Esophagus (tissue), 2 donors: ENCODE results near the gene FRMD1. TPM values are rescaled to one million over a fixed set of nuclear protein-coding genes. Genes with fewer than 3 reads are reported as not detected.
"Not testable (repeated sequence)": the region's sequence is repeated elsewhere in the genome, so short reads cannot be mapped to it uniquely, and the experiment has no call there.

Experiments used
- H3K27ac ChIP-seq, 2 donors: one replicate each; pipeline ENCODE4 v1.5.1; 2013; ENCODE audit warnings: low read depth in 2 of 2, mild to moderate bottlenecking in 2 of 2, inconsistent platforms in 1 of 2, low read length in 1 of 2, moderate library complexity in 1 of 2
- H3K27me3 ChIP-seq, 2 donors: one replicate each; pipeline ENCODE4 v1.6.1; 2013; ENCODE audit warnings: low read length in 2 of 2, control low read depth in 1 of 2, mild to moderate bottlenecking in 1 of 2; ENCODE audit not compliant: insufficient read depth in 2 of 2, control insufficient read depth in 1 of 2
- H3K36me3 ChIP-seq, 2 donors: one replicate each; pipeline ENCODE4 v1.6.1; 2013; ENCODE audit warnings: low read length in 1 of 2; ENCODE audit not compliant: control insufficient read depth in 2 of 2, insufficient read depth in 2 of 2
- H3K4me1 ChIP-seq, 2 donors: one replicate each; pipeline ENCODE4 v1.6.1; 2013; ENCODE audit warnings: low read length in 1 of 2; ENCODE audit not compliant: control insufficient read depth in 2 of 2, insufficient read depth in 2 of 2
- H3K4me3 ChIP-seq, 2 donors: one replicate each; pipeline ENCODE4 v1.5.1; 2013; ENCODE audit warnings: low read length in 2 of 2, mild to moderate bottlenecking in 2 of 2, low read depth in 1 of 2, moderate library complexity in 1 of 2
- H3K9me3 ChIP-seq, 2 donors: one replicate each; pipeline ENCODE4 v1.6.1; 2013; ENCODE audit warnings: mild to moderate bottlenecking in 2 of 2, low read depth in 1 of 2, low read length in 1 of 2, moderate library complexity in 1 of 2; ENCODE audit not compliant: control insufficient read depth in 2 of 2, insufficient read depth in 1 of 2
- WGBS, 2 donors: extraction: QIAGEN DNeasy Blood & Tissue Kit; methylation state at CpG; one replicate each; pipeline ENCODE4 v1.1.7; 2013; 5-methylcytosine and 5-hydroxymethylcytosine counted together
- polyA plus RNA-seq, 2 donors: library from polyadenylated mRNA; stranded (reverse); fragments of 200-250 nt; gene quantifications; one replicate each; pipeline ENCODE4 v1.2.3, GENCODE V29; 2013
- donor health status: healthy with polysubstance abuse.
- donor health status: Bipolar disorder and iron deficiency.

Gene FRMD1
- polyA plus RNA-seq, 2 donors: 0.02 TPM

- no peak overlapping the region for H3K27ac ChIP-seq
- 86% methylated on average over 26 of the region's 26 CpGs for WGBS, 2 donors
Measured at GRCh38 chr6:168081858-168082546, 3.0 kb upstream of the FRMD1 start.

GRCh38 chr6:168080393-168081077 lies 1.5 kb upstream of the FRMD1 start:
- Histone ChIP-seq H3K4me3 (no peak overlapping the region), H3K9me3 (no peaks in the 10 kb centered on the region), H3K4me1 (no peaks in the 10 kb centered on the region), H3K27ac (no peak overlapping the region), H3K36me3 (no peaks in the 10 kb centered on the region), H3K27me3 (no peaks in the 10 kb centered on the region)
- WGBS, 2 donors: 87% methylated on average over 24 of the region's 24 CpGs

More at GRCh38 chr6:168081858-168082546, 3.0 kb upstream of the FRMD1 start:
- Histone ChIP-seq H3K27me3 (no peaks in the 10 kb centered on the region), H3K4me3 (no peak overlapping the region), H3K4me1 (no peaks in the 10 kb centered on the region), H3K9me3 (peaks cover 0 to 3% of the 10 kb centered on the region in 2 donors), H3K36me3 (no peaks in the 10 kb centered on the region)

- WGBS, 2 donors: 67 to 69% methylated on average over 20 to 21 of the region's 21 CpGs
- H3K36me3 ChIP-seq: no peaks in the 10 kb centered on the region
- no peak overlapping the region for H3K27ac ChIP-seq
- H3K27me3 ChIP-seq: no peaks in the 10 kb centered on the region
- no peaks in the 10 kb centered on the region for H3K4me1 ChIP-seq
- H3K4me3 ChIP-seq: no peak overlapping the region
- H3K9me3 ChIP-seq: peaks cover 0 to 2% of the 10 kb centered on the region in 2 donors
Measured at GRCh38 chr6:168078175-168078942, 653 bp downstream of the FRMD1 start.

GRCh38 chr6:168077401-168077800 lies 1.6 kb downstream of the FRMD1 start:
- H3K27ac ChIP-seq, H3K27me3 ChIP-seq: not testable (repeated sequence)

GRCh38 chr6:168075787-168076202 lies 3.2 kb downstream of the FRMD1 start:
- peaks cover 0 to 2% of the 10 kb centered on the region in 2 donors for H3K9me3 ChIP-seq
- 90 to 92% methylated on average over 29 to 34 of the region's 34 CpGs for WGBS, 2 donors
- no peaks in the 10 kb centered on the region for H3K27me3 ChIP-seq
- H3K27ac ChIP-seq: no peak overlapping the region
- H3K4me3 ChIP-seq: no peak overlapping the region
- no peaks in the 10 kb centered on the region for H3K36me3 ChIP-seq
- no peaks in the 10 kb centered on the region for H3K4me1 ChIP-seq

More at GRCh38 chr6:168077401-168077800, 1.6 kb downstream of the FRMD1 start:
- H3K4me1 ChIP-seq, H3K9me3 ChIP-seq, H3K36me3 ChIP-seq, H3K4me3 ChIP-seq: not testable (repeated sequence)
- WGBS, 2 donors: 88 to 93% methylated on average over 7 of the region's 7 CpGs

GRCh38 chr6:168075216-168075615 lies 3.8 kb downstream of the FRMD1 start:
- Histone ChIP-seq H3K4me1 (no peaks in the 10 kb centered on the region), H3K27me3 (no peaks in the 10 kb centered on the region), H3K36me3 (no peaks in the 10 kb centered on the region), H3K27ac (no peak overlapping the region), H3K9me3 (peaks cover 0 to 2% of the 10 kb centered on the region in 2 donors), H3K4me3 (no peak overlapping the region)
- 79 to 88% methylated on average over 13 of the region's 13 CpGs for WGBS, 2 donors

- H3K4me3 ChIP-seq: no peak overlapping the region
- H3K9me3 ChIP-seq: peaks cover 0 to 2% of the 10 kb centered on the region in 2 donors
- H3K4me1 ChIP-seq: no peaks in the 10 kb centered on the region
- H3K36me3 ChIP-seq: no peaks in the 10 kb centered on the region
- H3K27ac ChIP-seq: no peak overlapping the region
- WGBS, 2 donors: 77 to 87% methylated on average over 13 of the region's 13 CpGs
- H3K27me3 ChIP-seq: no peaks in the 10 kb centered on the region
Measured at GRCh38 chr6:168073937-168074730, 4.9 kb downstream of the FRMD1 start.

- no peak overlapping the region for H3K27ac ChIP-seq
- WGBS, 2 donors: 54 to 59% methylated on average over 4 of the region's 4 CpGs
- H3K4me3 ChIP-seq: no peak overlapping the region
- no peaks in the 10 kb centered on the region for H3K27me3 ChIP-seq
- peaks cover 0 to 2% of the 10 kb centered on the region in 2 donors for H3K9me3 ChIP-seq
- no peaks in the 10 kb centered on the region for H3K4me1 ChIP-seq
- H3K36me3 ChIP-seq: no peaks in the 10 kb centered on the region
Measured at GRCh38 chr6:168072730-168073129, 6.3 kb downstream of the FRMD1 start.

- Histone ChIP-seq H3K4me1 (no peaks in the 10 kb centered on the region), H3K4me3 (no peak overlapping the region), H3K9me3 (peaks cover 0 to 2% of the 10 kb centered on the region in 2 donors), H3K27ac (no peak overlapping the region), H3K27me3 (no peaks in the 10 kb centered on the region), H3K36me3 (no peaks in the 10 kb centered on the region)
- WGBS, 2 donors: 77 to 84% methylated on average over 24 of the region's 24 CpGs
Measured at GRCh38 chr6:168072261-168072660, 6.8 kb downstream of the FRMD1 start.
